H1 (cell line): Measurements from ENCODE around the gene RNF149. TPM values are rescaled to one million over a fixed set of nuclear protein-coding genes. Genes with fewer than 3 reads are reported as not detected.

ENCODE experiments used
- CTCF ChIA-PET: fragments of 300-600 bp; sonication (Branson Sonifier 250); formaldehyde crosslinking; loops from one replicate; lab custom pipeline; 2021; ENCODE audit not compliant: partially characterized antibody; lab: Charles Lee
- POLR2A ChIA-PET: fragments of 300-600 bp; sonication (Branson Sonifier 250); formaldehyde crosslinking; loops from one replicate; lab custom pipeline; 2021; ENCODE audit warnings: inconsistent platforms; ENCODE audit not compliant: partially characterized antibody; lab: Charles Lee
- DNase-seq, 2 experiments: peaks; one replicate each; pipeline versions ENCODE4 v3.0.0 to v3.0.0-alpha.2; 2010 to 2022; ENCODE audit warnings: low spot score in 2 of 2, low read depth in 1 of 2, mixed read lengths in 1 of 2
- FAIRE-seq: peaks from 2 replicates; lab custom pipeline; 2011; peaks lifted over from hg19 to GRCh38; lab: Jason Lieb, UNC
- H2AFZ ChIP-seq: 2 replicates; pipeline ENCODE4 v1.8.1; 2012; ENCODE audit warnings: low read length, inconsistent platforms
- H2AK5ac ChIP-seq: 2 replicates; pipeline ENCODE4 v1.6.1; 2013; ENCODE audit warnings: low read depth, low read length
- H2BK120ac ChIP-seq: replicated peaks from 2 replicates; pipeline ENCODE3; 2013; ENCODE audit warnings: low read depth, low read length, inconsistent platforms
- H2BK12ac ChIP-seq: 2 replicates; pipeline ENCODE4 v1.6.1; 2013; ENCODE audit warnings: low read depth, low read length
- H2BK15ac ChIP-seq: 2 replicates; pipeline ENCODE4 v1.6.1; 2013; ENCODE audit warnings: low read length
- H2BK20ac ChIP-seq: 2 replicates; pipeline ENCODE4 v1.6.1; 2013; ENCODE audit warnings: low read length
- H2BK5ac ChIP-seq: 2 replicates; pipeline ENCODE4 v1.6.1; 2013; ENCODE audit warnings: low read depth, low read length
- H3K14ac ChIP-seq: 2 replicates; pipeline ENCODE4 v1.6.1; 2013; ENCODE audit warnings: inconsistent platforms; ENCODE audit not compliant: insufficient read length
- H3K18ac ChIP-seq: 2 replicates; pipeline ENCODE4 v1.6.1; 2013; ENCODE audit warnings: low read length; ENCODE audit errors: extremely low read depth
- H3K23ac ChIP-seq: 2 replicates; pipeline ENCODE4 v1.6.1; 2013; ENCODE audit warnings: inconsistent platforms; ENCODE audit not compliant: insufficient read length
- H3K23me2 ChIP-seq: 2 replicates; pipeline ENCODE4 v1.6.1; 2013; ENCODE audit warnings: low read depth, low read length
- H3K27ac ChIP-seq: 2 replicates; pipeline ENCODE4 v1.6.1; 2011; ENCODE audit warnings: low read depth, low read length, inconsistent platforms
- H3K27me3 ChIP-seq, 4 experiments: replicated peaks in 1 of 4; 1 replicate in 1 of 4; 2 replicates in 3 of 4; pipeline versions ENCODE4 v1.6.1 to v1.8.1; 2011 to 2013; ENCODE audit warnings: low read length in 3 of 4, mild to moderate bottlenecking in 3 of 4, inconsistent platforms in 2 of 4, mixed read lengths in 2 of 4, moderate library complexity in 1 of 4; ENCODE audit not compliant: control insufficient read depth in 3 of 4, insufficient read depth in 3 of 4; ENCODE audit errors: extremely low read depth in 1 of 4
- H3K36me3 ChIP-seq, 4 experiments: 2 replicates each; pipeline versions ENCODE4 v1.6.1 to v1.8.1; 2011 to 2013; ENCODE audit warnings: mild to moderate bottlenecking in 4 of 4, low read length in 3 of 4, moderate library complexity in 2 of 4, control low read depth in 1 of 4, inconsistent platforms in 1 of 4; ENCODE audit not compliant: insufficient read depth in 4 of 4, control insufficient read depth in 2 of 4
- H3K4ac ChIP-seq: replicated peaks from 2 replicates; pipeline ENCODE3; 2013; ENCODE audit warnings: low read length, low read depth, mixed read lengths, inconsistent platforms; ENCODE audit not compliant: insufficient read length
- H3K4me1 ChIP-seq, 4 experiments: replicated peaks in 1 of 4; 1 replicate in 1 of 4; 2 replicates in 3 of 4; pipeline versions ENCODE4 v1.6.1 to v1.8.1; 2011 to 2013; ENCODE audit warnings: low read length in 3 of 4, inconsistent platforms in 2 of 4, mixed read lengths in 1 of 4; ENCODE audit not compliant: insufficient read depth in 4 of 4, control insufficient read depth in 3 of 4
- H3K4me2 ChIP-seq, 2 experiments: 2 replicates each; pipeline versions ENCODE4 v1.6.1 to v1.8.1; 2011 to 2013; ENCODE audit warnings: low read depth in 2 of 2, low read length in 2 of 2, control low read depth in 1 of 2, inconsistent platforms in 1 of 2, mild to moderate bottlenecking in 1 of 2; ENCODE audit not compliant: insufficient read depth in 1 of 2
- H3K4me3 ChIP-seq, 4 experiments: fragments of 200-600, 300-600 bp in 1 of 4; sonication (generic), shearing (Covaris generic), sonication (Bioruptor Twin) in 1 of 4; 2 replicates each; pipeline versions ENCODE4 v1.5.1 to v1.8.1; 2011 to 2016; ENCODE audit warnings: low read length in 4 of 4, low read depth in 3 of 4, control low read depth in 2 of 4, inconsistent platforms in 2 of 4, mild to moderate bottlenecking in 2 of 4, mixed read lengths in 1 of 4, moderate library complexity in 1 of 4; ENCODE audit not compliant: insufficient read depth in 2 of 4; ENCODE audit errors: extremely low read depth in 1 of 4
- H3K56ac ChIP-seq: replicated peaks from 2 replicates; pipeline ENCODE3; 2013; ENCODE audit warnings: low read depth, mild to moderate bottlenecking, mixed read lengths, low read length, inconsistent platforms; ENCODE audit not compliant: insufficient read length
- H3K79me1 ChIP-seq: 2 replicates; pipeline ENCODE4 v1.6.1; 2013; ENCODE audit warnings: low read depth, low read length, control low read depth
- H3K79me2 ChIP-seq, 2 experiments: 2 replicates each; pipeline versions ENCODE4 v1.6.1 to v1.8.1; 2012 to 2013; ENCODE audit warnings: low read length in 2 of 2, mild to moderate bottlenecking in 2 of 2, inconsistent platforms in 1 of 2; ENCODE audit not compliant: insufficient read depth in 2 of 2, control insufficient read depth in 1 of 2
- H3K9ac ChIP-seq, 4 experiments: replicated peaks in 1 of 4; 1 replicate in 1 of 4; 2 replicates in 3 of 4; pipeline versions ENCODE4 v1.6.1 to v1.8.1; 2011 to 2013; ENCODE audit warnings: low read depth in 3 of 4, low read length in 3 of 4, control low read depth in 2 of 4, mild to moderate bottlenecking in 2 of 4, moderate library complexity in 2 of 4, inconsistent platforms in 1 of 4; ENCODE audit errors: extremely low read depth in 1 of 4
- H3K9me3 ChIP-seq, 2 experiments: 2 replicates each; pipeline versions ENCODE4 v1.6.1 to v1.8.1; 2012 to 2013; ENCODE audit warnings: mild to moderate bottlenecking in 2 of 2, moderate library complexity in 2 of 2, control low read depth in 1 of 2, inconsistent platforms in 1 of 2, low read depth in 1 of 2, low read length in 1 of 2, mixed read lengths in 1 of 2; ENCODE audit not compliant: insufficient read depth in 2 of 2
- H4K20me1 ChIP-seq, 2 experiments: replicated peaks in 1 of 2; 2 replicates each; pipeline versions ENCODE3 to v1.8.1; 2011 to 2013; ENCODE audit warnings: inconsistent platforms in 2 of 2, low read length in 2 of 2, mild to moderate bottlenecking in 1 of 2; ENCODE audit not compliant: insufficient read depth in 2 of 2, control insufficient read depth in 1 of 2
- H4K5ac ChIP-seq: 2 replicates; pipeline ENCODE4 v1.6.1; 2013; ENCODE audit warnings: low read length, low read depth, mixed read lengths, inconsistent platforms; ENCODE audit not compliant: insufficient read length
- H4K8ac ChIP-seq: 2 replicates; pipeline ENCODE4 v1.8.0; 2013; ENCODE audit warnings: mild to moderate bottlenecking, moderate library complexity, low read length, inconsistent platforms; ENCODE audit not compliant: insufficient read depth; ENCODE audit errors: extremely low read depth
- H4K91ac ChIP-seq: replicated peaks from 2 replicates; pipeline ENCODE3; 2013; ENCODE audit warnings: low read length, mixed read lengths, inconsistent platforms; ENCODE audit not compliant: insufficient read length
- CBX5 ChIP-seq: fragments of 300-800, 300-1000 bp; sonication (generic); IDR thresholded peaks from 2 replicates; pipeline ENCODE4 v1.7.1; 2016; ENCODE audit warnings: antibody characterized with exemption, low read length, low read depth
- WGBS, 2 experiments: shearing (Covaris generic) in 1 of 2; methylation state at CpG; one replicate each; pipeline versions ENCODE4 v1.1.6 to v1.1.7; 2013 to 2015; ENCODE audit warnings: low lambda C conversion rate in 2 of 2, mixed read lengths in 2 of 2, inconsistent platforms in 1 of 2, low coverage in 1 of 2, missing lambda C conversion rate in 1 of 2; ENCODE audit not compliant: insufficient replicate concordance in 2 of 2, insufficient coverage in 1 of 2, insufficient read length in 1 of 2; ENCODE audit errors: extremely low coverage in 1 of 2, missing lambda C conversion rate in 1 of 2; 5-methylcytosine and 5-hydroxymethylcytosine counted together
- polyA plus RNA-seq, 7 experiments: library from polyadenylated mRNA; depleted of rRNA in 3 of 7; stranded (reverse) in 5 of 7; unstranded in 2 of 7; fragments of >200 nt in 5 of 7; fragments of 200-250 nt in 2 of 7; gene quantifications; 1 replicate in 5 of 7; 2 replicates in 1 of 7; 4 replicates in 1 of 7; pipeline versions ENCODE4 v1.2.1 to v1.2.3, GENCODE V29; 2011 to 2013; ENCODE audit warnings: missing spikeins in 2 of 7, mixed read lengths in 2 of 7
- total RNA-seq: library from RNA; stranded (reverse); fragmentation: NEBNext Ultra II Directional; extraction: Animal tissue kit (Norgen Biotek cat#: 25700); gene quantifications from 2 replicates; pipeline ENCODE4 v1.2.1, GENCODE V29; 2021

The RNF149 gene
- total and polyA plus RNA-seq, 2 of the 8 experiments (the other 6 are each of a cell fraction or from before 2014, with no cell fraction given) = 16.6 to 28.2 TPM

- H3K4me3 ChIP-seq = no peak overlapping the region
- 91% methylated on average over 13 of the region's 13 CpGs; no CpG with 5 or more reads in 1 of the 2 experiments for WGBS, 2 experiments
- no peak overlapping the region for H2AK5ac ChIP-seq
- DNase-seq (no peak), FAIRE-seq (no peak)
- no peak for TF ChIP-seq CBX5
- no peak overlapping the region for H3K4ac ChIP-seq
- H2BK120ac ChIP-seq = no peak overlapping the region
- peaks cover 0 to 4% (median 0%) of the 10 kb centered on the region in 4 experiments; a peak in 1 of 7 replicates for H3K4me1 ChIP-seq
- H3K18ac ChIP-seq = no peak overlapping the region
- H3K36me3 ChIP-seq = peaks cover 0 to 76% (median 31%) of the 10 kb centered on the region in 4 experiments; a peak in 6 of 8 replicates
- H3K14ac ChIP-seq = no peak overlapping the region
- no peak overlapping the region for H3K56ac ChIP-seq
- no peak overlapping the region for H4K91ac ChIP-seq
- H3K27me3 ChIP-seq = no peaks in the 10 kb centered on the region; a peak in 1 of 7 replicates
- H2BK12ac ChIP-seq = no peak overlapping the region
- H2BK20ac ChIP-seq = no peak overlapping the region
- H3K4me2 ChIP-seq = no peak overlapping the region
- H3K79me2 ChIP-seq = peaks cover 0 to 6% of the 10 kb centered on the region in 2 experiments; a peak in 2 of 4 replicates
- H3K9me3 ChIP-seq = no peaks in the 10 kb centered on the region
- H4K5ac ChIP-seq = no peak overlapping the region
- POLR2A ChIA-PET = no interaction called here
- H4K20me1 ChIP-seq = peaks cover 0 to 11% of the 10 kb centered on the region in 2 experiments
- H3K79me1 ChIP-seq = no peaks in the 10 kb centered on the region
- H3K9ac ChIP-seq = no peak overlapping the region
- no peak overlapping the region for H2BK5ac ChIP-seq
- CTCF ChIA-PET = interaction anchor here (0.6 kb wide), 1 partner anchor 718 kb away, joined by 3 read pairs; no protein-coding TSS in a partner anchor
- H2AFZ ChIP-seq = no peak overlapping the region
- no peak overlapping the region for H3K27ac ChIP-seq
- H3K23ac ChIP-seq = no peak overlapping the region
- H3K23me2 ChIP-seq = no peaks in the 10 kb centered on the region
- no peak overlapping the region for H2BK15ac ChIP-seq
- no peak overlapping the region for H4K8ac ChIP-seq
Observed at GRCh38 chr2:101264360-101264939, 44.1 kb downstream of the RNF149 start.
